Measurements from ENCODE around the gene RIC8A. TPM values are rescaled to one million over a fixed set of nuclear protein-coding genes. Genes with fewer than 3 reads are reported as not detected.

RIC8A gene
- total RNA-seq, 4 donors from 2014 or later: 69.0 to 118 (median 101) TPM

GRCh38 chr11:221998-222789 is 14.7 kb downstream of the RIC8A start:
- WGBS, 2 donors: 90 to 93% methylated on average over 14 of the region's 14 CpGs
- no peak overlapping the region for H3K27ac ChIP-seq
- no peak for TF ChIP-seq POLR2A (IDR thresholded peaks at IDR 0.05)
- TF ChIP-seq EP300 (IDR thresholded peaks at IDR 0.05): no peak
- TF ChIP-seq CTCF (IDR thresholded peaks at IDR 0.05): no peak

GRCh38 chr11:223026-223789 is 15.7 kb downstream of the RIC8A start:
- H3K27me3 ChIP-seq: no peaks in the 10 kb centered on the region
- H3K27ac ChIP-seq: no peak overlapping the region
- H3K36me3 ChIP-seq: peaks cover 0 to 45% (median 3%) of the 10 kb centered on the region in 3 donors
- H3K4me3 ChIP-seq: no peak overlapping the region
- no peak for DNase-seq (ENCODE audit: low spot score in 2 of 2)
- no peaks in the 10 kb centered on the region for H3K4me1 ChIP-seq
- 82 to 88% methylated on average over 16 of the region's 16 CpGs for WGBS, 2 donors
- no peak for TF ChIP-seq EP300 (IDR thresholded peaks at IDR 0.05)
- no peak for TF ChIP-seq POLR2A (IDR thresholded peaks at IDR 0.05)
- no peak for TF ChIP-seq CTCF (IDR thresholded peaks at IDR 0.05)
- H3K9me3 ChIP-seq: no peaks in the 10 kb centered on the region

More at GRCh38 chr11:221998-222789, 14.7 kb downstream of the RIC8A start:
- Histone ChIP-seq H3K27me3 (no peaks in the 10 kb centered on the region), H3K4me3 (no peak overlapping the region), H3K9me3 (no peaks in the 10 kb centered on the region), H3K4me1 (no peaks in the 10 kb centered on the region), H3K36me3 (peaks cover 0 to 55% (median 3%) of the 10 kb centered on the region in 3 donors)
- DNase-seq (ENCODE audit: low spot score in 2 of 2): no peak

GRCh38 chr11:223884-224283 is 16.4 kb downstream of the RIC8A start:
- H3K9me3 ChIP-seq: no peaks in the 10 kb centered on the region
- no peaks in the 10 kb centered on the region for H3K27me3 ChIP-seq
- 82 to 84% methylated on average over 9 of the region's 9 CpGs for WGBS, 2 donors
- peaks cover 0 to 39% (median 3%) of the 10 kb centered on the region in 3 donors for H3K36me3 ChIP-seq
- TF ChIP-seq POLR2A (IDR thresholded peaks at IDR 0.05) (no peak), CTCF (IDR thresholded peaks at IDR 0.05) (no peak), EP300 (IDR thresholded peaks at IDR 0.05) (no peak)
- no peaks in the 10 kb centered on the region for H3K4me1 ChIP-seq
- H3K27ac ChIP-seq: no peak overlapping the region
- DNase-seq (ENCODE audit: low spot score in 2 of 2): no peak
- H3K4me3 ChIP-seq: no peak overlapping the region

- Histone ChIP-seq H3K9me3 (no peaks in the 10 kb centered on the region), H3K4me3 (no peak overlapping the region), H3K36me3 (peaks cover 0 to 36% (median 3%) of the 10 kb centered on the region in 3 donors), H3K27me3 (no peaks in the 10 kb centered on the region), H3K4me1 (no peaks in the 10 kb centered on the region), H3K27ac (no peak overlapping the region)
- DNase-seq (ENCODE audit: low spot score in 2 of 2): no peak
- TF ChIP-seq CTCF (IDR thresholded peaks at IDR 0.05) (no peak), POLR2A (IDR thresholded peaks at IDR 0.05) (no peak), EP300 (IDR thresholded peaks at IDR 0.05) (no peak)
- WGBS, 2 donors: 85 to 88% methylated on average over 7 of the region's 7 CpGs
Measured at GRCh38 chr11:224424-224823, 16.9 kb downstream of the RIC8A start.
